ENCODE results near the gene GARIN1A.

Gene GARIN1A

DNA sequence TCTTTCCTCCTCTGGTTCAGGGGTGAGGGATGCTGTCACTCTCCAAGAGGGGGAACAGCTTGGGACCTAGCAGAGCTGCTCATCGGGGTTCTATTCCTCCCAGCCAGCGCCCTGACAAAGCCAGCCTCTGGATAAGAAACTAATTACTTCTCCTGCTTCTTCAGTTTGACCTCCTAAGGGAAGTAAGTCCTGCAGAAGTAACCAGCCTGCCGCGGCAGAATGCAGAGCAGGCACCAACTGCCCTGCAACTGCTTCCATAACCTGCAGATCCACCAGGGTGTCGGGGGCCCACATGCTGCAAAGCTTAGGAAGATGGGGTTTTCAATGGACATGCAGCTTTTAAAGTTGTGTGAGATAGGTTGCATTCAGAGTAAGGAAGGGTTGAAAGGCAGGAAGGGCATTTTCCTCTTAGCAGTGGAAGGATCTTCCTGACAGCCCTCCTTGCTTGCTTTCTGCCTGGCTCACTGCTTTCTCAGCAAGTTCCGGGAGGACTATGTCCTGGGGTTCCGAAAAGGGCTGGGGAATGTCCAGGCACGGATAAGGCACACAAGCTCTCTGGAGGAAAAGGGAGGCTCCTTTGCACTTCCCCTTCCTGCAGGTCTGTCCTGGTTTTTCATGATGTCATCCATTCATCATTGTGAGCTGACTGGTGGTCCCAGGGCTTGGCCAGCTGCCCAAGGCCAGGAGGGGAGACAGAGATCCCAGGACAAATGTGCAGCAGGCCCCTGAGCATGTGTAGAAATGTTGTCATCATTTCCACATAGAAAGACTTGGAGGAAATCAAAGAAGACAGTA is 42.8 kb downstream of the GARIN1A start:
- DNase-seq (ENCODE audit: low read depth): no peak

GRCh38 chr7:128718967-128719642 is 47.0 kb downstream of the GARIN1A start:
- no peak for DNase-seq (ENCODE audit: low read depth)

DNA sequence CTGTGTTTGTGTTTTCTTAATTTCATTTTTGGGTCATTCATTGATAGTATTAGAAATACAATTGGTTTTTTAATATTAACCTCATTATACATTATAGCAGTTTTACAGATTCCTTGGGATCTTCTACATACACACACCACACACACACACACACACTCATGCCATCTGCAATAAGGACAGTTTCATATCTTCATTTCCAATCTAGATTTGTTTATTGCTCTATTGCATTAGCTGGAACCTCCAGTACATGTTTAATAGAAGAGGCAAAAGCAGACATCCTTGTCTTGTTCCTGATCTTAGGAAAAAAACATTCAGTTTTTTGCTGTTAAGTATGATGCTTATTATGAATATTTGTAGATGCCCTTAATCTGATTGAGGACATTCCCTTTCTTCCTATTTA is 49.3 kb downstream of the GARIN1A start:
- no peak for DNase-seq (ENCODE audit: low read depth)
